K562 (cell line): ENCODE measurements around the gene LBR. TPM values are rescaled to one million over a fixed set of nuclear protein-coding genes. Genes with fewer than 3 reads are reported as not detected.
A peak's percentile ranks its signal among the peaks of the same experiment; 100 is the strongest.

Experiments
- BDP1 ChIP-seq: IDR thresholded peaks from 3 replicates; pipeline ENCODE4 v1.6.1; 2011; ENCODE audit not compliant: insufficient read length, insufficient read depth
- CBX3 ChIP-seq, 2 experiments: IDR thresholded peaks; 1 replicate in 1 of 2; 2 replicates in 1 of 2; pipeline ENCODE4 v1.6.1; 2012; ENCODE audit warnings: inconsistent platforms in 2 of 2, low read length in 2 of 2, borderline replicate concordance in 1 of 2, control low read depth in 1 of 2
- CEBPG ChIP-seq, 3 experiments: fragments of 200-800 bp in 1 of 3; sonication (Bioruptor generic) in 1 of 3; sonication (generic) in 1 of 3; formaldehyde crosslinking in 1 of 3; IDR thresholded peaks in 2 of 3; conservative IDR thresholded peaks in 1 of 3; 2 replicates each; pipeline versions ENCODE4 v1.6.1 to v1.8.0; 2016 to 2022; ENCODE audit warnings: missing compliant biosample characterization in 2 of 3, missing genetic modification characterization in 2 of 3, mild to moderate bottlenecking in 1 of 3, missing genetic modification reagents in 1 of 3
- CHD1 ChIP-seq: fragments of 200-600 bp; sonication (generic); IDR thresholded peaks from one replicate; pipeline ENCODE4 v1.6.1; 2012; ENCODE audit warnings: mild to moderate bottlenecking, moderate library complexity, low read length, inconsistent platforms
- EHMT2 ChIP-seq: fragments of 450-650 bp; IDR thresholded peaks from 2 replicates; pipeline ENCODE4 v1.6.1; 2018; ENCODE audit warnings: antibody characterized with exemption
- ELF4 ChIP-seq: fragments of 450-650 bp; formaldehyde crosslinking; IDR thresholded peaks from 2 replicates; pipeline ENCODE4 v1.4.0; 2022; ENCODE audit warnings: missing genetic modification characterization
- KHSRP ChIP-seq: fragments of 450-650 bp; IDR thresholded peaks from 2 replicates; pipeline ENCODE4 v1.6.1; 2017
- NCOR1 ChIP-seq: fragments of 450-650 bp; IDR thresholded peaks from 2 replicates; pipeline ENCODE4 v1.6.1; 2016; ENCODE audit warnings: mild to moderate bottlenecking, moderate library complexity
- TAF15 ChIP-seq: fragments of 200-400 bp; formaldehyde crosslinking; IDR thresholded peaks from 2 replicates; pipeline ENCODE4 v1.6.1; 2017; ENCODE audit warnings: mild to moderate bottlenecking, low read depth, low read length, moderate library complexity
- ZFP1 ChIP-seq: fragments of 450-650 bp; formaldehyde crosslinking; IDR thresholded peaks from 2 replicates; pipeline ENCODE4 v1.4.0; 2020; ENCODE audit warnings: mild to moderate bottlenecking, mixed read lengths
- ZNF12 ChIP-seq: sonication (generic); formaldehyde crosslinking; IDR thresholded peaks from 2 replicates; pipeline ENCODE4 v1.4.0; 2020; ENCODE audit warnings: mild to moderate bottlenecking, missing genetic modification reagents
- ZNF253 ChIP-seq: fragments of 250-450 bp; sonication (Bioruptor Pico); conservative IDR thresholded peaks from 2 replicates; pipeline ENCODE4 v1.6.1; 2021; ENCODE audit warnings: mild to moderate bottlenecking
- polyA plus RNA-seq, 8 experiments: library from polyadenylated mRNA; depleted of rRNA in 4 of 8; stranded (reverse) in 5 of 8; unstranded in 3 of 8; fragments of >200 nt; fragmentation: Nextera tagmentation in 2 of 8; fragmentation: Illumina TruSeq in 1 of 8; extraction: Ambion mirVana in 2 of 8; extraction: Trizol in 1 of 8; gene quantifications; 2 replicates each; pipeline versions ENCODE4 v1.2.1 to v1.2.3, GENCODE V29; 2011 to 2014; ENCODE audit warnings: inconsistent platforms in 1 of 8, missing spikeins in 1 of 8
- total RNA-seq, 7 experiments: library from RNA; depleted of rRNA in 6 of 7; stranded (reverse); fragments of >200 nt in 6 of 7; fragmentation: Illumina TruSeq in 2 of 7; extraction: Trizol in 2 of 7; gene quantifications; 2 replicates each; pipeline versions ENCODE4 v1.2.1 to v1.2.3, GENCODE V29; 2011 to 2021; ENCODE audit warnings: low replicate concordance in 1 of 7
- TF ChIP-seq, protein P1 (sequence below), 2 experiments: fragments of 450-650 bp; IDR thresholded peaks; 2 replicates each; pipeline ENCODE4 v1.6.1; 2016; ENCODE audit warnings: mild to moderate bottlenecking in 2 of 2, borderline replicate concordance in 1 of 2, low read depth in 1 of 2, moderate library complexity in 1 of 2
- TF ChIP-seq, protein P2 (sequence below), 2 experiments: IDR thresholded peaks; 2 replicates each; pipeline ENCODE4 v1.6.1; 2012; ENCODE audit warnings: improper control_type of control experiment in 2 of 2, low read depth in 2 of 2, low read length in 2 of 2, borderline replicate concordance in 1 of 2
- TF ChIP-seq, protein P3 (sequence below): fragments of 250-450 bp; sonication (Bioruptor Pico); IDR thresholded peaks from 2 replicates; pipeline ENCODE4 v1.4.0; 2020

Gene LBR
- total and polyA plus RNA-seq, 9 of the 15 experiments (the other 6 are each of a cell fraction or from before 2014, with no cell fraction given): 102 to 229 (median 197) TPM

DNA sequence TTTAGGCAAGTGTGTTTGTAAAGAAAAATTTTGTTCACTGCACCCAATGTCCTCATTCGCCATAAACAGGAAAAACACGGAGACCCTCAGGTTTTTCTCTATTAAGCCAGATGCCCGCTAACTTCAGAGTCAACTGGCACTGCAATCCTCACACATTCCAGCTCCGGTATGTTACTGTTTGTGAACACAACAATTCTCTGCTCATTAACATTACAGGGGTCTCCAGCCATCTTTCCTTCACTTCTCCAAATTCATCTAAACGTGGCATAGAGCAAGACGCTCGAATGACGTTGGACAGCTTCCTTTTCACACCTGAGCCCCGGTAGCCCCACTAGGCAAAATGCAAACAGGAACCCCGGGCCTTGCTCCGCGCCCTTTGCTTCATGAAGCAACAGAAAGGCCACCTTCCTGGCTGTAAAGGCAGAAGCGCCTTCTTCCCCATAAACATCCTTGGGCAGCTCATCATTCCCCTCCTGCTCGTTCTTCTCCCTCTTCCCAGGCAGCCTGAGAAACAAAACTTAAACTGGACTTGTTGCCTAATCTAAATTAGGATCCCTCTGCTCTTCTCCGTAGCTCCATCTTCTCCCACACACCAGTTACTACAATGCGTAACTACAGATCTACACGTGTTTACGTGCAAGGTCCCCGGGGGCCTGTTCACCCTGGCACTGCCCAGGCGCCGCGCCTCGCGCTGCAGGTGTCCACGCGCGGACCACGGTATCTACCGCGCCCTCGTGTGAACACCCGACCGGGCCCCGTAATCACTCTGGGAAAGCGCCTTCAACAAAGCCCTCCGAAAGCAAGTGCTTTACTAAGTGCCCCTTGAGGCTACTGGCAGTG, 1.2 kb downstream of the LBR start (continued):
- TF ChIP-seq, protein P1, sequence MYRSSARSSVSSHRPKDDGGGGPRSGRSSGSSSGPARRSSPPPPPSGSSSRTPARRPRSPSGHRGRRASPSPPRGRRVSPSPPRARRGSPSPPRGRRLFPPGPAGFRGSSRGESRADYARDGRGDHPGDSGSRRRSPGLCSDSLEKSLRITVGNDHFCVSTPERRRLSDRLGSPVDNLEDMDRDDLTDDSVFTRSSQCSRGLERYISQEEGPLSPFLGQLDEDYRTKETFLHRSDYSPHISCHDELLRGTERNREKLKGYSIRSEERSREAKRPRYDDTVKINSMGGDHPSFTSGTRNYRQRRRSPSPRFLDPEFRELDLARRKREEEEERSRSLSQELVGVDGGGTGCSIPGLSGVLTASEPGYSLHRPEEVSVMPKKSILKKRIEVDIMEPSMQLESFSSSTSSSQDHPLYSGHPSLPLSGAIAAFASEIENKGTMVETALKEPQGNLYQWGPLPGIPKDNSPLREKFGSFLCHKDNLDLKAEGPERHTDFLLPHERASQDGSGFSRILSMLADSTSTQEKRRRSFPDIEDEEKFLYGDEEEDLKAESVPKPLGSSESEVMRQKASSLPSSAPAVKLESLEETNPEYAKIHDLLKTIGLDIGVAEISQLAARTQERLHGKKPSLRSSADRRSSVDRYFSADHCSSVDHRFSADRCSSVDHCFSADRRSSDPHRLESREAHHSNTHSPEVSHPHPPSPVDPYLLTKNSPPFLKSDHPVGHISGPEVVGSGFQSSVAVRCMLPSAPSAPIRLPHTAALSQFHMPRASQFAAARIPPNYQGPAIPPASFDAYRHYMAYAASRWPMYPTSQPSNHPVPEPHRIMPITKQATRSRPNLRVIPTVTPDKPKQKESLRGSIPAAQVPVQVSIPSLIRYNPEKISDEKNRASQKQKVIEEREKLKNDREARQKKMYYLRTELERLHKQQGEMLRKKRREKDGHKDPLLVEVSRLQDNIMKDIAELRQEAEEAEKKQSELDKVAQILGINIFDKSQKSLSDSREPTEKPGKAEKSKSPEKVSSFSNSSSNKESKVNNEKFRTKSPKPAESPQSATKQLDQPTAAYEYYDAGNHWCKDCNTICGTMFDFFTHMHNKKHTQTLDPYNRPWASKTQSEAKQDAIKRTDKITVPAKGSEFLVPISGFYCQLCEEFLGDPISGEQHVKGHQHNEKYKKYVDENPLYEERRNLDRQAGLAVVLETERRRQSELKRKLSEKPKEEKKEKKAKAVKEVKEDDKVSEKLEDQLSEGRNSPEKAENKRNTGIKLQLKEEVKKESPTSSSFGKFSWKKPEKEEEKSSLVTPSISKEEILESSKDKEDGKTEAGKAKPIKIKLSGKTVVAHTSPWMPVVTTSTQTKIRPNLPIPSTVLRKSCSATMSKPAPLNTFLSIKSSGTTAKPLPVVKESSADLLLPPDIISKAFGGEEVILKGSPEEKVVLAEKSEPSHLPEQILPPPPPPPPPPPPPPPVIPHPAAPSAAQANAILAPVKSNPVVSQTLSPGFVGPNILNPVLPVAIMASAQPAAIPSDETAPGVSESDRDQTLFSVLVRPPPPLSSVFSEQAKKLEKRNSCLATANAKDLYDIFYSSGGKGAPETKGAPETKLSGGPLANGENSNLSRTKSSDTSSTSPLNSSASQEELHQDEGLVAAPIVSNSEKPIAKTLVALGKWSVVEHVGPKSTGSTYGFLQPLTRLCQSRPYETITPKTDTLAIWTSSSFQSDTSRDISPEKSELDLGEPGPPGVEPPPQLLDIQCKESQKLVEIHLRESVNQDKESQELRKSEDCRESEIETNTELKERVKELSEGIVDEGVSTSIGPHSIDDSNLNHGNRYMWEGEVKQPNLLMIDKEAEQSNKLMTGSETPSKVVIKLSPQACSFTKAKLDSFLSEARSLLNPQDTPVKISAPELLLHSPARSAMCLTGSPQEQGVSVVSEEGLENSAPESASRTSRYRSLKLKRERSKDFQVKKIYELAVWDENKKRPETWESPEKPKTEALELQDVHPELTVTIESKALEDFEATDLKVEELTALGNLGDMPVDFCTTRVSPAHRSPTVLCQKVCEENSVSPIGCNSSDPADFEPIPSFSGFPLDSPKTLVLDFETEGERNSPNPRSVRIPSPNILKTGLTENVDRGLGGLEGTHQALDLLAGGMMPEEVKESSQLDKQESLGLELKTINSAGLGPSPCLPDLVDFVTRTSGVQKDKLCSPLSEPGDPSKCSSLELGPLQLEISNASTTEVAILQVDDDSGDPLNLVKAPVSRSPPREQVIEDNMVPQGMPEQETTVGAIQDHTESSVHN (IDR thresholded peaks at IDR 0.05; ENCODE audit: borderline replicate concordance in 1 of 2, low read depth in 1 of 2): no peak
- TF ChIP-seq BDP1 (no peak), CBX3 (IDR thresholded peaks at IDR 0.05; ENCODE audit: borderline replicate concordance in 1 of 2, low read length in 2 of 2) (no peak), CEBPG (CRISPR knock-in tag; IDR thresholded peaks at IDR 0.05) (no peak; the same call in 1 of the 2 replicates), CEBPG (tag; conservative IDR thresholded peaks at IDR 0.05 in 1 of 2, IDR thresholded peaks at IDR 0.05 in 1 of 2) (no peak), KHSRP (no peak), TAF15 (no peak), ZNF253 (CRISPR knock-in tag) (no peak), CHD1 (peak; percentile 25), ZFP1 (no peak), NCOR1 (no peak), ZNF12 (CRISPR knock-in tag) (no peak), ELF4 (CRISPR knock-in tag) (no peak), EHMT2 (0 out of 2 replicates have a peak, but pooled peaks have one; percentile 7)
- TF ChIP-seq, protein P2, sequence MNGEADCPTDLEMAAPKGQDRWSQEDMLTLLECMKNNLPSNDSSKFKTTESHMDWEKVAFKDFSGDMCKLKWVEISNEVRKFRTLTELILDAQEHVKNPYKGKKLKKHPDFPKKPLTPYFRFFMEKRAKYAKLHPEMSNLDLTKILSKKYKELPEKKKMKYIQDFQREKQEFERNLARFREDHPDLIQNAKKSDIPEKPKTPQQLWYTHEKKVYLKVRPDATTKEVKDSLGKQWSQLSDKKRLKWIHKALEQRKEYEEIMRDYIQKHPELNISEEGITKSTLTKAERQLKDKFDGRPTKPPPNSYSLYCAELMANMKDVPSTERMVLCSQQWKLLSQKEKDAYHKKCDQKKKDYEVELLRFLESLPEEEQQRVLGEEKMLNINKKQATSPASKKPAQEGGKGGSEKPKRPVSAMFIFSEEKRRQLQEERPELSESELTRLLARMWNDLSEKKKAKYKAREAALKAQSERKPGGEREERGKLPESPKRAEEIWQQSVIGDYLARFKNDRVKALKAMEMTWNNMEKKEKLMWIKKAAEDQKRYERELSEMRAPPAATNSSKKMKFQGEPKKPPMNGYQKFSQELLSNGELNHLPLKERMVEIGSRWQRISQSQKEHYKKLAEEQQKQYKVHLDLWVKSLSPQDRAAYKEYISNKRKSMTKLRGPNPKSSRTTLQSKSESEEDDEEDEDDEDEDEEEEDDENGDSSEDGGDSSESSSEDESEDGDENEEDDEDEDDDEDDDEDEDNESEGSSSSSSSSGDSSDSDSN (IDR thresholded peaks at IDR 0.05; ENCODE audit: borderline replicate concordance in 1 of 2, low read depth in 2 of 2, low read length in 2 of 2): 0 out of 4 replicates have a peak, but pooled peaks of 1 of the 2 experiments have one; percentile 38
- TF ChIP-seq, protein P3, sequence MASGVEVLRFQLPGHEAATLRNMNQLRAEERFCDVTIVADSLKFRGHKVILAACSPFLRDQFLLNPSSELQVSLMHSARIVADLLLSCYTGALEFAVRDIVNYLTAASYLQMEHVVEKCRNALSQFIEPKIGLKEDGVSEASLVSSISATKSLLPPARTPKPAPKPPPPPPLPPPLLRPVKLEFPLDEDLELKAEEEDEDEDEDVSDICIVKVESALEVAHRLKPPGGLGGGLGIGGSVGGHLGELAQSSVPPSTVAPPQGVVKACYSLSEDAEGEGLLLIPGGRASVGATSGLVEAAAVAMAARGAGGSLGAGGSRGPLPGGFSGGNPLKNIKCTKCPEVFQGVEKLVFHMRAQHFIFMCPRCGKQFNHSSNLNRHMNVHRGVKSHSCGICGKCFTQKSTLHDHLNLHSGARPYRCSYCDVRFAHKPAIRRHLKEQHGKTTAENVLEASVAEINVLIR (CRISPR knock-in tag): no peak
